NCI-H128 (cell line): ENCODE data around the gene ANKIB1.

Experiments used
- DNase-seq: peaks from one replicate; lab custom pipeline; 2025; ENCODE audit not compliant: unreplicated experiment; lab: John Stamatoyannopoulos, UW

ANKIB1 gene

GRCh38 chr7:92446869-92447344, 201.1 kb downstream of the ANKIB1 start:
- peak; percentile 81 for DNase-seq

GRCh38 chr7:92447345-92448204, 201.8 kb downstream of the ANKIB1 start, which contains the start of gene GATAD1:
GATAD1 (plus strand) TSS chr7:92447482; CDS start chr7:92447730, 248 bp downstream.
- DNase-seq, result peak; percentile 1

- DNase-seq, result peak; percentile 1
Observed at GRCh38 chr7:92448205-92448747, 202.5 kb downstream of the ANKIB1 start.
